AG09309 (cell line): ENCODE results near the gene AFMID.

ENCODE experiments used
- DNase-seq: peaks from one replicate; pipeline ENCODE4 v3.0.0-alpha.2; 2010; ENCODE audit warnings: low read depth
- H3K4me3 ChIP-seq: 2 replicates; pipeline ENCODE4 v1.5.1; 2011; ENCODE audit warnings: mild to moderate bottlenecking, low read depth, low read length, moderate library complexity; ENCODE audit not compliant: control insufficient read depth
- TF ChIP-seq, protein P1 (sequence below): IDR thresholded peaks from 2 replicates; pipeline ENCODE4 v1.5.1; 2011; ENCODE audit warnings: mild to moderate bottlenecking, low read depth, low read length, inconsistent platforms; ENCODE audit not compliant: insufficient read depth, control insufficient read depth; ENCODE audit errors: missing control alignments

Gene AFMID

DNA sequence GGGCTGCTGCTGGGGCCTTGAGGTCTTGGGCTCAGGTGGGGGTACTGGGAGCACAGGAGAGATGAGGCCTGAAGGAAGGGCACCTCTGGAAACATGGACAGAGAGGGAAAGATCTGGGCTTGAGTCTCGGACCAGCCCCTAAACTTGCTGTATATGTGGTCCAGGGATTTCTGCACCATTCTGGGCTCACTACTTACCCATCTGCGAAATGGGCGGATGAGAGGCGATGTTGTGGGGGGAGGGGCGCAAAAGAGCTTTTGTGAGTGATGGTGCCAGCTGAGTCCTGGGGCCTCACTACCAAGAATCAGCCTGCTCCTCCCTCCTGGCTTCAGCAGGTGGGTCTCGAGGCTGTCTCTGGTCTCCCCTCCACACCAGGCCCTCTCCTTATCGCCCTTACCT lies 40.7 kb upstream of the AFMID start:
- H3K4me3 ChIP-seq: no peak overlapping the region
- no peak for DNase-seq
- TF ChIP-seq, protein P1, sequence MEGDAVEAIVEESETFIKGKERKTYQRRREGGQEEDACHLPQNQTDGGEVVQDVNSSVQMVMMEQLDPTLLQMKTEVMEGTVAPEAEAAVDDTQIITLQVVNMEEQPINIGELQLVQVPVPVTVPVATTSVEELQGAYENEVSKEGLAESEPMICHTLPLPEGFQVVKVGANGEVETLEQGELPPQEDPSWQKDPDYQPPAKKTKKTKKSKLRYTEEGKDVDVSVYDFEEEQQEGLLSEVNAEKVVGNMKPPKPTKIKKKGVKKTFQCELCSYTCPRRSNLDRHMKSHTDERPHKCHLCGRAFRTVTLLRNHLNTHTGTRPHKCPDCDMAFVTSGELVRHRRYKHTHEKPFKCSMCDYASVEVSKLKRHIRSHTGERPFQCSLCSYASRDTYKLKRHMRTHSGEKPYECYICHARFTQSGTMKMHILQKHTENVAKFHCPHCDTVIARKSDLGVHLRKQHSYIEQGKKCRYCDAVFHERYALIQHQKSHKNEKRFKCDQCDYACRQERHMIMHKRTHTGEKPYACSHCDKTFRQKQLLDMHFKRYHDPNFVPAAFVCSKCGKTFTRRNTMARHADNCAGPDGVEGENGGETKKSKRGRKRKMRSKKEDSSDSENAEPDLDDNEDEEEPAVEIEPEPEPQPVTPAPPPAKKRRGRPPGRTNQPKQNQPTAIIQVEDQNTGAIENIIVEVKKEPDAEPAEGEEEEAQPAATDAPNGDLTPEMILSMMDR: no peak

- no peak for DNase-seq
- no peak overlapping the region for H3K4me3 ChIP-seq
- TF ChIP-seq, protein P1: no peak
Measured at GRCh38 chr17:78146881-78147280, 40.3 kb upstream of the AFMID start.

- TF ChIP-seq, protein P1: no peak
- H3K4me3 ChIP-seq: no peak overlapping the region
- no peak for DNase-seq
Measured at GRCh38 chr17:78147315-78147998, 39.7 kb upstream of the AFMID start.

- no peak for DNase-seq
- H3K4me3 ChIP-seq: no peak overlapping the region
- TF ChIP-seq, protein P1: no peak
Measured at GRCh38 chr17:78148286-78149016, 38.7 kb upstream of the AFMID start.

DNA sequence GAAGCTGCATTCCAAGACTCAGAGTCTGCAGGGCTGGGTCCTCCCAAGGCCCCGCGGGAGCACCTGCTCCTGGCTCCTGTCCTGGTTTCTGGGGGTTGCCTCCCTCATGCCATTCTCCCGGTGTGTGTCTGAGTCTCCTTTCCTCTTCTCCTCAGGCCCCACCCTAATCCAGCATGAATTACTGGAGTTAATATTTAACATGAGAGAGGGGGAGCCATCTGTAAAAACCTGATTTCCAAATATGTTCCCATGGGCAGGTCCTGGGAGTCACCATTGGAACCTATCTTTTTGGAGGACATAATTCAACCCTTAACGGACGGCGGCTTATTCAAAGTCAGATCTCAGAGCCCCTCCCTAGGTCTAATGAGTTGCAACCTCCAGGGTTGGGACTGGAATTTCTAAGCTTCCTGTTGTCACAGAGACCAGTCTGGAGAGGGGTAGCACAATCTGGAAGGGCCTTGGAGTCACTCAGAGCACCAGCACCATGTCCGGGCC lies 35.6 kb upstream of the AFMID start:
- no peak for DNase-seq
- TF ChIP-seq, protein P1: no peak
- no peak overlapping the region for H3K4me3 ChIP-seq

DNA sequence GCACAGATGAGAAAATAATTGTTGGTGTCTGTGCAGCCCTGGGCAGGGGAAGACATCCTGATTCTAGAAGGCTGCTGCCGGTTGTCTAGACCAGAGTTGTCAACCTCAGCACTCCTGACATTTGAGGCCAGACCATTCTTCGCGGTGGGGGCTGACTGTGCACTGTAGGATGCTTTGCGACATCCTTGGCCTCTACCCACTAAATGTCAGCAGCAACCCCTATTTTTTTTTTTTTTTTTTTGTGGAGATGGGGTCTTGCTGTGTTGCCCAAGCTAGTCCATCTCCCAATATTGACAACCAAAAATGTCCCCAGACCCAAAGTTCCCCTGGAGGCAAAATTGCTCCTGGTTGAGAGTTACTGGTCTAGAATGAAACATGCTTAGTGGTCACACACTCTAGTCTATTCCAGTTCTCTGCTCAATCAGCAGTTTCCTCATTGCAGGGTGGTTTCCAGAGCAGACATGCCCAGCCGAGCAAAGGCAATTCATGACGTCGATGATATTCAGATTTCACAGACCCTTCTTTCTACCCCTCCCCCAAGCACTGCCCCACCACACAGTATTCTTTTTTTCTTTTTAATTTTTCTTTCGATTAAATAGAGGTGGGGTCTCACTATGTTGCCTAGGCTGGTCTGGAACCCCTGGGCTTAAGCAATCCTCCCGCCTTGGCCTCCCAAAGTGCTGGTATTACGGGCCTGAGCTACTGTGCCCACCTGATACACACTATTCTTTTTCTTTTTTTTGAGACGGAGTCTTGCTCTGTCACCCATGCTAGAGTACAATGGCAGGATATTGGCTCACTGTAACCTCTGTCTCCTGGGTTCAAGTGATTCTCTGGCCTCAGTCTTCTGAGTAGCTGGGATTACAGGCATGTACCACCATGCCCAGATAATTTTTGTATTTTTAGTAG lies 32.0 kb upstream of the AFMID start:
- no peak for DNase-seq
- H3K4me3 ChIP-seq: no peak overlapping the region

More for the DNA sequence above, 32.0 kb upstream of the AFMID start:
- TF ChIP-seq, protein P1: no peak
